Measurements from ENCODE around the gene FBXO48.
"Not testable (repeated sequence)": the region's sequence is repeated elsewhere in the genome, so short reads cannot be mapped to it uniquely, and the experiment has no call there.

The FBXO48 gene, protein sequence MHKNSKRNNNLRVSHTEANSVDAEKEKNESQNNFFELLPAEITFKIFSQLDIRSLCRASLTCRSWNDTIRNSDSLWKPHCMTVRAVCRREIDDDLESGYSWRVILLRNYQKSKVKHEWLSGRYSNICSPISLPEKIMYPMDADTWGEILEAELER

DNA sequence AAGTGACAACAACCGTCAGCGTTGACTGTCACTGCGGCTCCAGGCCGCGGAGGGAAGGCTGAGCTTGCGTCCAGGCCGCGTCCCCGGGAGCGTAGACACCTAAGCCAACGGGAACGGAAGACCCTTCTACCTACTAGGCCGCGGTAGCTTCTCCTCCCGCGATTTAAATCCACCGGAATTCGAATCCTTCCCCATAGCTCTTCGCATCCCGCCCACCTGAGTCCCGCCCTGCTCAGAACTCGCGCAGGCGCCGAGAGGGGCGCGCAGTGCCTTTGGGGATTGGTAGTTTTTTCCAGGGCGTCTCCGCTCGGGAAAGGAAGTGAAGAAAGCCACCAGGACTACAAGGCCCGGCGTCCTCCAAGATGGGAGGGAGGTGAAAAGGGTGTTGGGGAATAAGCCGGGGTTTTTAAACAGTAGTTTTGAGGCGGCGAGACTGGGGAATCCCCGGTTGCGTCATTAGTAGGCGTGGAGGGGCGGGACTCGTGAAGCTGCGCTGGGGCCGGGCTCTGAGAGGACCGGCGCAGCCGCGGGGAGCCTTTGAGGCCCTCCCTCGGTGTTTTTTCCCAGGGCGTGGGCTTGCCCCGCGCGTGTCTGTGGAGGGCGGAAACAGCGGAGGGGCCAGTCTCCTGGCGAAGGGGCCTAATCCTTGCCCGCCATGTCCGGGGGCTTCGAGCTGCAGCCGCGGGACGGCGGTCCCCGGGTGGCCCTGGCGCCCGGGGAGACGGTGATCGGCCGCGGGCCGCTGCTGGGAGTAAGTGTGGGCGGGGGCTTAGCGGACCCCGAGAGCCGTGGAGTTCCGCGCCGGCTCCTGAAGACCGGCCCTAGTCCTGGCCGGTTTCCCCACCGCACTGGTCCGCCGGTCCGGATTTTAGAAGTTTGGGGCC, at the start of gene FBXO48, which contains the start of gene APLF:
FBXO48 (minus strand) TSS at position 218 of the 884 bp plus-strand sequence. CDS start 2,149 bp downstream, outside the sequence.
APLF (plus strand) TSS at position 509 of the 884 bp plus-strand sequence; CDS start at position 656, 147 bp downstream.
- peak; percentile 100 for DNase-seq

DNA sequence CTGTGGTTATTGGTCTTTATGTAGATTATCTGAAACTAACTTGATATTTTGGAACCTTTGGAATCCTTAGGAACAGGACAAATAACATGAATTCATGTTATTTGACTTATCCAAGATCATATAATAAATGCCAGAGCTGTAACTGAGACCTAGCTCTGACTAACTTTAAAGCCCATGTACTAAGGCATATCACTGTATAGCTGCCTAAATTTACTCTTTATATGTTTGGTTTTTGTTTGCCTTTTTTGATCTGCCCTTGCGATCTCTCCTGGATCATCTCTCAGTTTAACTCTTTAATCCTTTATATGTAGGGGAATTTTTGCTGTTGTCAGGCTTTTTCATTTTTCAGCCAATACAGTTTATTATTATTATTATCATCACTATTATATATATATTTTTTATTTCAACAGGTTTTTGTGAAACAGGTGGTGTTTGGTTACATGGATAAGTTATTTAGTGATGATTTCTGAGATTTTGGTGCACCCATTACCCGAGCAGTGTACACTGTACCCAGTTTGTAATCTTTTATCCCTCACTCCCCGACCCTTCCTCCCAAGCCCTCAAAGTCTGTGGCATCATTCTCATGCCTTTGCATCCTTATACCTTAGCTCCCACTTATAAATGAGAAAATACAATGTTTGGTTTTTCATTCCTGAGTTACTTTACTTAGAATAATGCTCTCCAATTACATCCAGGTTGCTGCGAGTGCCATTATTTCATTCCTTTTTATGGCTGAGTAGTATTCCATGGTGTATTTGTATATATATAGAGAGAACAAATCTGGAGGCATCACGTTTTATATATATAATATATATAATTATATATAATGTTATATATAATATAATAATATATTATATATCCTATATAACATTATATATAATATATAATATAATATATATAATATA, 49.2 kb upstream of the FBXO48 start:
- no peak for DNase-seq

DNA sequence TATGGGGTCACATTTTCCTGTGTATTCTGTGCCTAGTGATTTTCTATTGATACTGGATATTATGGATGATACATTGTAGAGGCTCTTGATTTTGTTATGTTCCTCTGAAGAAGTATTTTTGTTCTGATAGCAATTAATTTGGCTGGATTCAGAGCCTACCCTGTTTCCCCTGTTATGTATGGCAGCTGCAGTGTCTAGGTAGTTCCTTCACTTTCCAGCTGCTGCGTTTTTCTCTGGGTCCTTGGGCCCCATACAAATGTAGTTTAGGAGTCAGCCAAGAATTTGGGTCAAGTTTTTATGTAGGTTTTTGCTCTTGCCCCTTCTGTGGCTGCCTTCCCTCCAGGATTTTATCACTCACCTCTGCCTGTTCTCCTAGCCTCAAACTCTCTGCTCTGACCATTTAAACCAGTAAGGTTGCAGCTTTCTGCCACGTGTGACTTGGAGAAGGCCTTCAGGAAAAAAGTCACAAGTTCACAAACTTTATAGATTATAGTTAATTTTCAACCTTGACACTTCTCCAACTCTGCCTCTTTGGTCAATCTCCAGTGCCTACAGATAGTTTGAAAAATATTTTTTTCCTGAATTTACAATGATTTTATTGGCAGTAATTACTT, 47.3 kb upstream of the FBXO48 start:
- no peak for DNase-seq

DNA sequence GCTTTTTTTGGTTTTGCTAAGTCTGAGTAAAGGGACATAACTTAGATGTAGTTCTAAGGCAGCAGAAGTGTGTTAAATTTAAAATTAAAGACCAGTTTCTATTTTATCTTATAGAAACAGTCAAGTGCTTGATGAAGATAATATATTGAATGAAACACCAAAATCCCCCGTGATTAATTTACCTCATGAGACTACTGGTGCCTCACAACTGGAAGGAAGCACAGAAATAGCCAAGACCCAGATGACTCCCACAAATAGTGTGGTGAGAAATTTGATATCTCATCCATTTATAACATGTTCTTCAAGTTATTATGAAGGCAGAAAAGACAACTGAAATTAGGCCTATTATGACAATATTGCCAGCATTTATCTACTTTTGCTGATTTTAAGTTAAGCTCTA, 45.9 kb upstream of the FBXO48 start:
- no peak for DNase-seq

DNA sequence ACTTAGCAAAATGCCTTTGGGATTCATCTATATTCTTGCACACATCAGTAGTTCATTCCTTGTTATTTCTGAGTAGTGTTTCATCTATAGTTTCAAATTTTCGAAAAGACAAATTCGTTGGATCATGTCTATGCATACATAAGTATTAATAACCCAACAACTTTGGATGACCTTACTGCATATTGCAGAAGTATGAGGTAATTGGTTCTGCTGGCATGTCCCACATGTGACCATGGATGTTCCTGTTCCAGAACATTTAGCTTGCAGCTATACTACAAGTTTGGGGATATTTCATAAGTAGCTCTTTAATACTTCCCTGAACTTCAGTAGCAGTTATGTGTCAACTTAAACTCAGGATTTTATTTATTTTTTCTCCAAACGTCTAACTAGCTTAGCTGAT, 45.2 kb upstream of the FBXO48 start:
- no peak for DNase-seq

DNA sequence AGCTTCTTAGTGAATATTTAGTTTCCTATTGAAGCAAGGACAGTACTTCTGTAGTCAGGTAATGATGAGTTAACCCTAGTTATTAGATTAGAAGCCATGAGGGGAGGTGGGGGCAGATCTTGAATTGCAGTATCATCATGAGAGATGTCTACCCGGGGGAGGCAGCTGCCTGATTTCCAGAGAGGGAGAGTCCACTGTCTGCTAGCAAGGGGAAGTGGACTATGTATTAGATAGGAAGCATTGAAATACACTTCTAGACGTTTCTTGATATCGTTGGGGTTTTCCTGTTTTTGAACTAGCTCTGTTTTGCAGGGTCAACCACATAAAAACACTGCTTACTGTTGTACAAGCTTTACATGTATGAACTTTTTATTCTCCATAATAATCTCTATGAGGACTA, 39.1 kb upstream of the FBXO48 start:
- DNase-seq, result no peak

DNA sequence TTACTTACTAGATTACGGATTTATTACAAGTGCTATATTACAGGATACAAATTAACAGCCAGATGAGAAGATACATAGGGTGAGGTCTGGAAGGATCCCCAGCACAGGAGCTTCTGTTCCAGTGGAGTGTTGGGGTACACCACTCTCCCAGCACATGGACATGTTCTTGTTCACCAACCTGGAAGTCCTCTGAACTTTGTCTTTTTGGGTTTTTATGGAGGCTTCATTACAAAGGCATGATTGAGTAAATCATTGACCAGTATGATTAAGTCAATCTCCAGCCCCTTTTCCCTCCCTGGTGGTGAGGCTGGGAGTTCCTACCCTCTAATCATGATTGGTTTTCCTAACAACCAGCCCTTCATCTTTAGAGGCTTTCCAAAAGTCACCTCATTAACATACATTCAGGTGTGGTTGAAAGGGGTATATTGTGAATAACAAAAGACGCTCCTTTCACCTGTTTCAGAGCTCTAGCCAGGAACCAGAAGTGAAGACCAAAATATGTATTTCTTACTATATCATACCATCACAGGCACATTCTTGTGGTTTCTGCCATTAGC, 38.6 kb upstream of the FBXO48 start:
- no peak for DNase-seq

DNA sequence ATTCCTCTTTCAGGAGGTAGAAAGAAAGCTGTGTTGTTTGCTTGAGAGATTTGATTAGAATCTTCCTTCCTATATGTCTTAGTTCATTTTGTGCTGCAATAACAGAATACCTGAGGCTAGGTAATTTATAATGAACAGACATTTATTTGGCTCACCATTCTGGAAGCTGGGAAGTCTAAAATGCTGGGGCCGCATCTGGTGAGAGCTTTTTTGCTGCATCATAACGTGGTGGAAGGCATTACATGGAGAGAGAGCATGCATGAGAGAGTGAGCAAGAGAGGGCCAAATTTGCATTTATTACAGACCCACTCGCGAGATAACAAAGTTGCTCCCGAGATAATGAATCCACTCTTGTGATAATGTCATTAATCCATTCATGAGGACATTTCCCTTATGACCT, 34.7 kb upstream of the FBXO48 start:
- DNase-seq, result no peak

DNA sequence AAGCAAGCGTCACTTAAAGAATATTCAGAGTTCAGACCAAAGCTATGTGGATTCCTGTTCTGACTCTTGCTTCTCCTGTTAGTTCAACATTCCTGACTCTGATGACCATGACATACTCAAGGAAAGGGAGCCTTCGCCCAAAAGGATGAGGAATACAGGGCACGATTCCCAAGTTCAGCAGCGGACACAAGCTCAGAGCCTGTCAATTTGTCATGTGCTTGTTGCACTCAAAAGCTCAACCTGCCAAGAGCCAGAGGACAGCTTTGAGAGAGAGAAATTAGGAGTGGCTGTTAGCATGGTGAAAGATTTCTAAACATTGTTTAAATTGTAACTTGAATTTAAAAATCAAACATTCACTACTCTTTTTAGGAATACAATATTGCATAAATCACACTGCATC, 33.6 kb upstream of the FBXO48 start:
- no peak for DNase-seq

DNA sequence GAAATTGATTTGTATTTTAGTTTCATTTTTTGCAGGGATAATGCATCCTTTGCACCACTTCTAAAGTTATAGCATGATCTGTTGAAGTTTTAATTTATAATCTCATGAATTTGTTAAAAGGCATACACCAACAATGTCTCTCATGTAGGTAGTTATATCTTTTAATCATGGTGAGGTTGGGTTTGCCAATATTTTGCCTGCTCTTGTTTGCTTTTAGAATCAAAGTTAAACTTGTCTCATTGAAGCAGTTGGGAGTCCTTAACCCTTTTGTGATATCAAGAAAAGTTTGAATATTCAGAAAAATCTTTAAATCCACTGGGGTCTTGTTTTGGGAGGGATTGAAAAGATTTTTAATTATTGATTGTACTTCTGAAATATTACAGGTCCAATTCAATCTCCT, 32.0 kb upstream of the FBXO48 start:
- DNase-seq, result no peak

DNA sequence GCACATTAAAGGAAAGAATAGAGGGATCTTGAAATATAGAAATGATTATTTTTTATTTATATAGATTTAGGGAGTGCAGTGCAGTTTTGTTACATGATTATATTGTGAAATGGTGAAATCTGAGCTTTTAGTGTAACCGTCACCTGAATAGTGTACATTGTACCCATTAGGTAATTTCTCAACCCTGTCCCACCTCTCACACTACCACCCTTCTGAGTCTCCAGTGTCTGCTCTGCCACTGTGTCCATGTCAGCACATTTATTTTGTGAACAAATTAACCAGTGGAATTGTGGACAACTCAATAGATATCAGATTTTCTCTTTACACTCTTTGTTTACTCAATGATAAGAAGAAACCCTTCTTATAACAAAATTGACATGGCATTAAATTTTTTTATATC, 24.5 kb upstream of the FBXO48 start:
- no peak for DNase-seq

DNA sequence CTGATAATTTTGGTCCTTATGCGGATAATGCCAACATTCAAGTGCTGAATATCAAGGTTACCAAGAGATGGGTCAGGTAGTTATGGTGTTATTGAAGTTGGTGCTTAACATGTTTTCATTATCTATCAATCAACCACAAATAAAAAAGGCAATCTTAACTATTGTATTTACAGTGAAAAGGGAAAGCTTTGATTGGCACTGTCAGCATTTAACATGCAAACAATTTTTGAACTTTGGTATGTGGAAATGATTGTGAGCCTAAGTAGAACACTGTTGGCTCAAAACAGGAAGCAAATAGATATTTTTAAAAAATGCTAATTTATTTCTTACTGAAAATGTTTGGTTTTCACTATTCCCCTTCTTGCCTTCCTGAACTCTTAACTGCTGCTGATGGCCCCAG, 22.2 kb upstream of the FBXO48 start:
- no peak for DNase-seq

DNA sequence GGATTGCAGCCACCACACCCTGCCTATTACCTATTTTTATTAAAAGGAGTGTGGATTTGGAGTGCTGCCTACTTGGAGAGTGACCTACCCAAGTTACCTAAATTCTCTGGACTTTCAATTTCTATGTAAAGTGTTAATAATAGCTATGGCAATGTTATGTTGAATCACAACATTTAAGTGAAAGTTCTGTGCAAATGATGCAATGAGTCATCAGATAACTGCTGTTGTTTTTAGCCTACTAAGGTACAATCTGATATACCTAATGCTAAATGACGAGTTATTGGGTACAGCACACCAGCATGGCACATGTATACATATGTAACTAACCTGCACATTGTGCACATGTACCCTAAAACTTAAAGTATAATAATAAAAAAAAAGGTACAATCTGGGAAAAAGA, 21.5 kb upstream of the FBXO48 start:
- DNase-seq, result not testable (repeated sequence)

DNA sequence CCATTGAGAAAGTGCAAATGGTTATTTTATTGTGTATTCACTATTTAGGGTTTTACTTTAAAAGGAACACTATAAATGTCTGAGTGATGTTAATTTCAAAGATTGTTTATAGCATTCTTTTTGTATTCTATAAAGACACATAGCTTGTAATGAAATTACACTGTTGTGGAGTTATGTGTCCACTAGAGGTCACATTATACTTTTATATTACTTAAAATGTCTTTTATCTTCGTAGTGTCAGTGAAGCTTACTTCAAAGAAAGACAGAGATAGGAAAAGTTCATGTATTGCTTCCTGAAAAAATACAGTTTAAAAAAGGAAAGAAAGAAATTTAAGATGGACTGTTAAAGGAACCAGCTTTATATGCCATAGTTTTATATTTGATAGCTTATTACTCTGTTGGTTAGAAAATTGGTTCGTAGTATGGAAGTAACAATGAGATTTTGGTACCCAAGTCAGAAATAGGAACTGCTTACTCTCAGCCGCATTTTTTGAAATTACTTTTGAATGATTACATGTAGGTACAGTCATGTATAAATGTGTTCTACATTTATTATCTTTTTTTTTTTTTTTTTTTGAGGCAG, 20.8 kb upstream of the FBXO48 start:
- DNase-seq, result peak; percentile 58

DNA sequence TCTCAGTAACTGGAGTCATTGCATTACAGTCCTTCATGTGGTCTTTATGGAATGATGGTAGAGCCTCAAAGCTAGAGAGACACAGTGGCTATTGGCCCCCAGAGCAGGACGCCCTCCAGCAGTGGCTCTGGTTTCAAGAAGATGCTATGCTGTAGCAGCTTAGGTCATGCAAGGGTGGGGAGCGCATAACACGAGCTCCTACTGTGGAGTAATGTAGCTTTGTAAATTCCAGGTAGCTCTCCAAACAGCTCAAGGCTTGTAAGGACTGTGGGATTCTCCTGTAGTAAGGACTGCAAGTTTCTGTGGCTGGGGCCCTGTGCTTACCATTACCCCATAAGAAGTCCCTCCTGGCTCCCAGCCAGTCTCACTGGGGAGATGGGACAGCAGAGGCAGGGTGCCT, 15.9 kb upstream of the FBXO48 start:
- DNase-seq, result no peak

DNA sequence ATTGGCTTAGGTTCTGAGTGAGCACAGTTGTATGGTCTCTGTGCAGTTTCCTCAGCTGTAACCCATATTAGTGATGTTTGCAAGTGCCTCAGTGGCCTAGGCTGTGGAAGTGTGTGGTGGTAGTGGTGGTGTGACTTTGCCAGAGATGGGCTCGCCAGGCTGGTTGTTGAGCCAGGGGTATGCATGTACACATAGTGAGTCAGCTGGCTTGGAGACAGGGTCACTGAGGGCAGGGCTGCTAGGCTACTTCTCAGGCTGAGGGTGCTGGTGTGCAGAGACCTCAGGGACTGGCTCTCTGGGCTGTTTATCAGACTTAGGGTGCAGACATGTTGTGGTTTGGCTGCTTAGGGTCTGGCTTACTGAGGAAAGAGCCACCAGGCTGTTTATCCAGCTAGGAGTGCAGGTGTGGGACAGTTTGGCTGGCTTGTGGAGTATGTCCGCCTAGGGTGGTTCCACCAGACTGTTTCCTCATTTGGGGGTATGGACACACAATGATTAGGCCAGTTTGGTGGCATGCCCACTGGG, 15.3 kb upstream of the FBXO48 start:
- DNase-seq, result no peak

DNA sequence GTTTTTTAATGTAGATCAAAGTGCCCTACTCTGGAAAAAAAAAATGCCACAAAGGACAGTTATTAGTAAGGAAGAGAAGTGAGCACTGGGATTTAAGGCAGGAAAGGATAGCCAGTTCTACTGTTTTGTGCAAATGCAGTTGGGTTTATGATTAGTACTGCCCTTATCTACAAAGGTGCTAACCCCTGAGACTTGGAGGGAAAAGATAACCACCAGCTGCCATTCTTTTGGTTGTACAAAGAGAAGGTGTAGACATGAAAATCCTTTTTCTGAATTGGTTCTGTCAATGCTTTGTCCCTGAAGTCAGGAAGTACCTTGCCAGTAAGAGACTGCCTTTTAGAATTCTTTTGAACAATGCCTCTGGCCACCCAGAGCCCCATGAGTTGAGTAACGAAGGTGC, 11.6 kb upstream of the FBXO48 start:
- DNase-seq, result no peak

DNA sequence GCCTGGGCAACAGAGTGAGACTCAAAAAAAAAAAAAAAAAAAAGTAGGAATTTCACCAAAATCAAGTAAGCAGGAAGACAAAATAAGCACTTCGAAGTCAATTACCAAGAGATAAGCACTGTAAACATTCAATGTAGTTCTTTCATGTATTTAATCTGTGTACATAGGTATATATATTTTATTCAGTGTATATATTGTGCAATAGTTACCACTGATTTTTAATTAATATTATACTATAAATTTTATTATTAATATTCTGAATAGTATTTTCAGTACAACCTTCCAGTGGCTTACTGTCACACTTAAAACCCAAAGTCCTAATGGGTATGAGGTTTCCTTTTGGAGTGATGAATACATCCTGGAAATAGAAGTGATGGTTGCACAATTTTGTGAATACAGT, 9.4 kb upstream of the FBXO48 start:
- no peak for DNase-seq

DNA sequence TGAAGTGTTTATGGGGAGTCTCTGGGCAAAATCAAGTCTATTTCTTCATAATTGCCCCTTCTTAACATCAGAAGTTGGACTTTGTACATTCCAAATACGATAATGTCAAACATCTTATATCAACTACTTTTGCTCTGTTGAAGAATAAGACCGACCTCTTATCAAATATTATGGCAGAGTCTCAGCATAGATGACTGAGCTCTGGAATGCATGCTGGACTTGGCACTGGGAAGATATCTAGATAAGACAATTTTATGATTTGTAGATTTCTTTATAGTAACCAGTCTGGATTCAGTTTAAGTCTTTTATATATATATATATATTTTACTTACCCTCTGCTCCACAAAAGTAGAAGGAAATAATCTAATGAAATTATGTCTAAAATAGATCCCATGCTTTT, 8.5 kb upstream of the FBXO48 start:
- no peak for DNase-seq

DNA sequence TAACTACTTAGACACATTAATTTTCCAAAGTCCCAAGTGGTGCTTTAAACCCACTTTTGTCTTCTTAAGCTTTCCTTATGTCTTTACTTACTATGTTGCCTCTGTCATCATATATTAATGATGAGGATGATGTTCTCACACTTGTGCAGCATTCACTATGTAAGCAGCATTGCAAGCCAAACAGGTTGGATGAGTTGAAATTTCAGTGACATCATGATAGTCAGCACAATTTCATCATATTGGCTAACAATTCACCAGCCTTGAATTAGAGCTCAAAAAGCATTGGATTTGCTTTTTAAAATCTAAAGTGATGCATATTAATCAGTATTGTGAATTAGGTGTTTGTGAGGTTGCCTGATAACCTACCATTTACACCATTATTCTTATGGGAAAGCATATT, 8.0 kb upstream of the FBXO48 start:
- no peak for DNase-seq

DNA sequence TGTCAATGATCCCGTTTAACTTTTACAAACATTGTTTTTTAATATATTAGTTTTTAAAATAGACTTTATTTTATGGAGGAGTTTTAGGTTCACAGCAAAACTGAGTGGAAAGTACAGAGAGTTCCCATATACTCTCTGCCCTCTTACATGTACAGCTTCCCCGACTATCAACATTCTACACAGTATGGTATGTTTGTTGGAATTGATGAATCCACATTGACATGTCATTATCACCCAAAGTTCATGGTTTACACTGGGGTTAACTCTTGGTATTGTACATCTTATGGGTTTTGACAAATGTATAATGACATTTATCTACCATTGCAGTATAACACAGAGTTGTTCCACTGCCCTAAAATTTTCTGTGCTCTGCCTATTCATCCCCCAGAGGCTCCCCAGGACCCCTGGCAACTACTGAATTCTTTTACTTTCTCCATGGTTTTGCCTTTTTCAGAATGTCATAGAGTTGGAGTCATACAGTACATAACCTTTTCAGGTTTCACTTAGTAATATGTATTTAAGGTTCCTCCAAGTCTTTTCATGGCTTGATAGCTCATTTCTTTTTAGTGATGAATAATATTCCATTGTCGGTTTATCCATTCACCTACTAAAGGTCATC, 5.8 kb upstream of the FBXO48 start:
- DNase-seq, result no peak

DNA sequence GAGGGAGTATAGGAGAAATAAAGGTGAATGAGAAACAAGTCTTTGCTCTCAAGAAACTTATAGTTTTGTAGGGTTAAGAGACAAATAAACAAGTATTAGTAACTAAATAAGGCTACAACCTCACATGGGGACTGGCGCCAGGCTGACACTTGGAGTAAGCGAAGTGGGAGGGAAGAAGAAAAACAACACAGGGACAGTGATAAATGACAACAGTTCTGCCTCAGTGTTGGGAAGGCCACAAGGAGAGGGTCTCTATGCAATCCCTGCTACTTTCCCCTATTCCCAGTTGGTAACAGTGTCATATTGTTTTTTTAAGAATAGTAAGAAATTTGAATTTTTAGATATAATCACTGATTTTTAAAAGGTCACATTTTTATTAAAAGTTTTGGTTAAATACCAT, 4.3 kb upstream of the FBXO48 start:
- DNase-seq, result no peak

Measured in NCI-H82 (cell line).